ENCODE results near the gene NLRP6. TPM values are rescaled to one million over a fixed set of nuclear protein-coding genes. Genes with fewer than 3 reads are reported as not detected.
A peak's percentile ranks its signal among the peaks of the same experiment; 100 is the strongest.

Gene NLRP6
- total and polyA plus RNA-seq, 2 experiments from 2014 or later: 1.4 TPM; not detected in 1

DNA sequence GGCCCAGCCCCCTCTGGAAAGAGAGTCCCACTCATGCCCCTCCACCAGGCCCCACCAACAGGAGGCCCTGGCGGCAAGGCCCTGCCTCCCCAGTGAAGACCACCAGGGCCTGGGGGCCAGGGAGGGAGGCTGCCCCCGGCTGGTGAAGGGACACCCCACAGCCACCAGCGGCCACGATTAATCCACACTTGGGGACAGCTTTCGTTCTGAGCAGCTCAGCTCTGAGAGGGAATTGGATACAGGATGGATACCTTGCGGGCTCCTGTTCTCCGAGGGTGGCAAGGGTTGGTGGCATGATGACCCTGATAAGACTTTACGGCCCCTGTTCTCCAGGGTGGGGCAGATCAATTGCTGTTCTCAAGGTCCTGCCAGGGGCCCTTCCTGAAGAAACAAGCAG, 6.9 kb upstream of the NLRP6 start:
- no peak overlapping the region for H3K4me3 ChIP-seq
- no peak for TF ChIP-seq EZH2phosphoT487 (IDR thresholded peaks at IDR 0.05; ENCODE audit: low read depth, severe bottlenecking, unreplicated experiment)
- TF ChIP-seq EZH2 (IDR thresholded peaks at IDR 0.05; ENCODE audit: borderline replicate concordance): no peak
- TF ChIP-seq, protein P1, sequence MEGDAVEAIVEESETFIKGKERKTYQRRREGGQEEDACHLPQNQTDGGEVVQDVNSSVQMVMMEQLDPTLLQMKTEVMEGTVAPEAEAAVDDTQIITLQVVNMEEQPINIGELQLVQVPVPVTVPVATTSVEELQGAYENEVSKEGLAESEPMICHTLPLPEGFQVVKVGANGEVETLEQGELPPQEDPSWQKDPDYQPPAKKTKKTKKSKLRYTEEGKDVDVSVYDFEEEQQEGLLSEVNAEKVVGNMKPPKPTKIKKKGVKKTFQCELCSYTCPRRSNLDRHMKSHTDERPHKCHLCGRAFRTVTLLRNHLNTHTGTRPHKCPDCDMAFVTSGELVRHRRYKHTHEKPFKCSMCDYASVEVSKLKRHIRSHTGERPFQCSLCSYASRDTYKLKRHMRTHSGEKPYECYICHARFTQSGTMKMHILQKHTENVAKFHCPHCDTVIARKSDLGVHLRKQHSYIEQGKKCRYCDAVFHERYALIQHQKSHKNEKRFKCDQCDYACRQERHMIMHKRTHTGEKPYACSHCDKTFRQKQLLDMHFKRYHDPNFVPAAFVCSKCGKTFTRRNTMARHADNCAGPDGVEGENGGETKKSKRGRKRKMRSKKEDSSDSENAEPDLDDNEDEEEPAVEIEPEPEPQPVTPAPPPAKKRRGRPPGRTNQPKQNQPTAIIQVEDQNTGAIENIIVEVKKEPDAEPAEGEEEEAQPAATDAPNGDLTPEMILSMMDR (IDR thresholded peaks at IDR 0.05; ENCODE audit: poor library complexity): no peak
- WGBS (ENCODE audit: low lambda C conversion rate, missing lambda C conversion rate): 68% methylated on average over 8 of the region's 8 CpGs
- no peaks in the 10 kb centered on the region for H3K9me2 ChIP-seq (replicated peaks; ENCODE audit: insufficient read depth)
- no peaks in the 10 kb centered on the region for H3K79me2 ChIP-seq
- H2AFZ ChIP-seq: no peak overlapping the region
- H4K20me1 ChIP-seq (ENCODE audit: insufficient read depth, poor library complexity, severe bottlenecking): no peaks in the 10 kb centered on the region
- H3K9me3 ChIP-seq (ENCODE audit: low read depth): no peaks in the 10 kb centered on the region
- H3K4me2 ChIP-seq: no peak overlapping the region
- H3K27me3 ChIP-seq: no peaks in the 10 kb centered on the region
- DNase-seq (ENCODE audit: low spot score): no peak
- H3K36me3 ChIP-seq (replicated peaks; ENCODE audit: insufficient read depth, low read depth): no peaks in the 10 kb centered on the region
- H3K4me1 ChIP-seq (ENCODE audit: insufficient read depth): peaks cover 7% of the 10 kb centered on the region
- peak overlapping the region; percentile 43 for H3K27ac ChIP-seq

DNA sequence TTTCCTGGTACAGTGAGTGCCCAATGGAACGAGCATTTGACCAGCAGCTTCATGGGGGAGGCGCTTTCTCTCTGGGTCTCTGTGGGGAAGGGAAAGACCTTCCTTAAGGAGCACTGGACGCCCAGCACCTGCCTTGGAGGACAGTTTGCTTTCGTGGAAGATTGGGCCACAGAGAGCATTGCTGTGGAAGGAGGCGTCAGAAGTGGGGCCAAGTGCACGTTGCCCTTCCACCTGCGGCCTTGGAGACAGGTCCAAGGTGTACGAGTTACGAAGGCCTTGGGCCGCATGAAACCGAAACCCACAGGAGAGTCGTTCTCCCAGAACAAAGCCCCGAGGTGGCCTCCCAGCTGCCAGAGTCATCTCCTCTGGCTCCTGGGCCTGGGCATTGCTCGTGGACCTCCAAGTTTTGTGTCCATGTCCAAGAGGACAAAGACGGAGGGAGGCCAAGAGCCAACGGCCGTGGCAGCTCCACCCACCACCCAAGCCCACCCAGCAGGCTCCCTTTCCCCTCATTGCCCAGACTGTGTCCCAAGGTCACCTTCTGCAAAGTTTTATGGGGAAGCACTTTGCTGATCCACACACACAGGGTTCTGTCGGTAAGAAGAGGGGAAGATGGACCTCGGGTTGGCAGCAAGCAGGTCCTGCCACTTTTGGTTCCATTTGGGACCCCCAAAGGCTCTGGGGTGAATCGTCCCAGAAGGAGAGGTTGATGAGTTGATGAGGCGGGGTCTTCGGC, 5.8 kb upstream of the NLRP6 start:
- H2AFZ ChIP-seq: no peak overlapping the region
- H3K27me3 ChIP-seq: no peaks in the 10 kb centered on the region
- H3K79me2 ChIP-seq: no peaks in the 10 kb centered on the region
- no peak for TF ChIP-seq EZH2phosphoT487 (IDR thresholded peaks at IDR 0.05; ENCODE audit: low read depth, severe bottlenecking, unreplicated experiment)
- TF ChIP-seq, protein P1 (IDR thresholded peaks at IDR 0.05; ENCODE audit: poor library complexity): no peak
- no peak overlapping the region for H3K4me3 ChIP-seq
- no peaks in the 10 kb centered on the region for H3K36me3 ChIP-seq (replicated peaks; ENCODE audit: insufficient read depth, low read depth)
- DNase-seq (ENCODE audit: low spot score): no peak
- no peaks in the 10 kb centered on the region for H4K20me1 ChIP-seq (ENCODE audit: insufficient read depth, poor library complexity, severe bottlenecking)
- H3K4me1 ChIP-seq (ENCODE audit: insufficient read depth): peaks cover 7% of the 10 kb centered on the region
- no peaks in the 10 kb centered on the region for H3K9me3 ChIP-seq (ENCODE audit: low read depth)
- H3K27ac ChIP-seq: peak overlapping the region; percentile 55
- no peak overlapping the region for H3K4me2 ChIP-seq
- 94% methylated on average over 22 of the region's 22 CpGs for WGBS (ENCODE audit: low lambda C conversion rate, missing lambda C conversion rate)
- H3K9me2 ChIP-seq (replicated peaks; ENCODE audit: insufficient read depth): no peaks in the 10 kb centered on the region

DNA sequence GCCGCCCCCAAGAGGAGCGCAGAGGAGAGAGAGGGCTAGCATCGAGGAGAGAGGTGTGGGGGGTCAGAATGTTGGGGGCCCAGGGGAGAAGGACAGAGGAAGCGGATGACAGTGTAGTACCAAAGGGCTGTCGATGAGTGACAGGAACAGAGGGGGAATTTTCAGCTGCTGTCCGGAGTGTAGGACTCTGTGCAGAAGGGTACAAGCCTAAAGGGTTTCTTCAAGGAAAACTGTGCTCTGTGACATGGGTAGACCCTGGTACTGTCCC, 5.3 kb upstream of the NLRP6 start:
- no peak for TF ChIP-seq EZH2 (IDR thresholded peaks at IDR 0.05; ENCODE audit: borderline replicate concordance)
- TF ChIP-seq, protein P1 (IDR thresholded peaks at IDR 0.05; ENCODE audit: poor library complexity): no peak
- no peak for TF ChIP-seq EZH2phosphoT487 (IDR thresholded peaks at IDR 0.05; ENCODE audit: low read depth, severe bottlenecking, unreplicated experiment)
- no peaks in the 10 kb centered on the region for H3K9me2 ChIP-seq (replicated peaks; ENCODE audit: insufficient read depth)
- no peak overlapping the region for H3K4me3 ChIP-seq
- no peak for DNase-seq (ENCODE audit: low spot score)
- H3K79me2 ChIP-seq: no peaks in the 10 kb centered on the region
- no peak overlapping the region for H3K27ac ChIP-seq
- WGBS (ENCODE audit: low lambda C conversion rate, missing lambda C conversion rate): 95% methylated on average over 6 of the region's 6 CpGs
- H3K27me3 ChIP-seq: no peaks in the 10 kb centered on the region
- H3K4me1 ChIP-seq (ENCODE audit: insufficient read depth): peaks cover 7% of the 10 kb centered on the region
- no peak overlapping the region for H3K4me2 ChIP-seq
- no peaks in the 10 kb centered on the region for H4K20me1 ChIP-seq (ENCODE audit: insufficient read depth, poor library complexity, severe bottlenecking)
- no peak overlapping the region for H2AFZ ChIP-seq
- no peaks in the 10 kb centered on the region for H3K36me3 ChIP-seq (replicated peaks; ENCODE audit: insufficient read depth, low read depth)
- H3K9me3 ChIP-seq (ENCODE audit: low read depth): no peaks in the 10 kb centered on the region

DNA sequence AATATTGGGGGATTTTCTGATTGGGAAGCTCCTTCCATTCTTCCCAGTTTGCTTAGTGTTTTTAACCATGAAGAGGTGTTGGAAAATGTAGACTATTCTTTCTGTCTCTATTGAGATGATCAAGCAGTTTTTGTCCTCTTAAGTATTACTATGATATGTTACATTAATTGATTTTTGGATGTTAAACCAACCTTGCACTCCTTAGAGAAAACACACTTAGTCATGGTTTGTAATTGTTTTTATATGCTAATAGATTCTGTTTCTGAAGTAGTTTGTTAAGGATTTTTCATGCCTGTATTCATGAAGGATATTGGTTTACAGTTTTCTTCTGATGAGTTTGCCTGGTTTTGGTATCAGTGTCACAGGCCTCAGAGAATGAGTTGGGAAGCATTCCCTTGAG, 2.0 kb upstream of the NLRP6 start:
- Histone ChIP-seq H3K4me3 (no peak overlapping the region), H3K4me2 (no peak overlapping the region), H2AFZ (no peak overlapping the region), H3K4me1 (ENCODE audit: insufficient read depth) (peaks cover 3% of the 10 kb centered on the region), H3K79me2 (no peaks in the 10 kb centered on the region), H3K9me3 (ENCODE audit: low read depth) (no peaks in the 10 kb centered on the region), H3K36me3 (replicated peaks; ENCODE audit: insufficient read depth, low read depth) (no peaks in the 10 kb centered on the region), H3K27ac (no peak overlapping the region), H3K27me3 (no peaks in the 10 kb centered on the region), H3K9me2 (replicated peaks; ENCODE audit: insufficient read depth) (no peaks in the 10 kb centered on the region), H4K20me1 (ENCODE audit: insufficient read depth, poor library complexity, severe bottlenecking) (no peaks in the 10 kb centered on the region)
- DNase-seq (ENCODE audit: low spot score): no peak
- TF ChIP-seq EZH2phosphoT487 (IDR thresholded peaks at IDR 0.05; ENCODE audit: low read depth, severe bottlenecking, unreplicated experiment) (no peak), EZH2 (IDR thresholded peaks at IDR 0.05; ENCODE audit: borderline replicate concordance) (no peak)
- TF ChIP-seq, protein P1 (IDR thresholded peaks at IDR 0.05; ENCODE audit: poor library complexity): no peak

Data from hepatocyte (in vitro differentiated cells).